Erythroblast (primary cell): ENCODE data around the gene UAP1L1.

Experiments used
- DNase-seq, 2 experiments: peaks; one replicate each; lab custom pipeline; 2025; lab: John Stamatoyannopoulos, UW
- GATA1 ChIP-seq: IDR thresholded peaks from 2 replicates; pipeline ENCODE4 v1.6.1; 2011; ENCODE audit warnings: low read depth, mild to moderate bottlenecking, control low read depth, low read length, moderate library complexity
- POLR2A ChIP-seq: IDR thresholded peaks from 2 replicates; pipeline ENCODE4 v1.6.1; 2011; ENCODE audit warnings: mild to moderate bottlenecking, low read length

Gene UAP1L1

GRCh38 chr9:137070201-137070905, 7.0 kb upstream of the UAP1L1 start, which contains the start of gene SAPCD2:
TSS of gene SAPCD2 (minus strand) at chr9:137070557. CDS start at chr9:137070460, 97 bp downstream.
- peak; percentile 92 for DNase-seq
- TF ChIP-seq GATA1 (no peak), POLR2A (peak; percentile 52)

GRCh38 chr9:137070906-137071275, 6.4 kb upstream of the UAP1L1 start:
- no peak for DNase-seq
- peak; percentile 2 for TF ChIP-seq POLR2A
- TF ChIP-seq GATA1, result no peak

- TF ChIP-seq POLR2A, result no peak
- no peak for TF ChIP-seq GATA1
- no peak for DNase-seq
These were observed 6.0 kb upstream of the UAP1L1 start for GRCh38 chr9:137071282-137071681.

- TF ChIP-seq GATA1 (no peak), POLR2A (no peak)
- DNase-seq, result no peak
These were observed 3.3 kb upstream of the UAP1L1 start for GRCh38 chr9:137073992-137074399.

- TF ChIP-seq GATA1 (no peak), POLR2A (no peak)
- DNase-seq, result no peak
These were observed 2.6 kb upstream of the UAP1L1 start for GRCh38 chr9:137074657-137075274.

GRCh38 chr9:137075275-137075775, 2.0 kb upstream of the UAP1L1 start:
- no peak for TF ChIP-seq GATA1
- TF ChIP-seq POLR2A, result no peak
- DNase-seq, result no peak

GRCh38 chr9:137076636-137077009, 694 bp upstream of the UAP1L1 start:
- TF ChIP-seq POLR2A (no peak), GATA1 (no peak)

GRCh38 chr9:137077758-137078693, 709 bp downstream of the UAP1L1 start:
- no peak for DNase-seq

More at GRCh38 chr9:137076636-137077009, 694 bp upstream of the UAP1L1 start:
- no peak for DNase-seq

GRCh38 chr9:137078701-137079400, 1.5 kb downstream of the UAP1L1 start:
- TF ChIP-seq GATA1 (no peak), POLR2A (no peak)

More at GRCh38 chr9:137077758-137078693, 709 bp downstream of the UAP1L1 start:
- no peak for TF ChIP-seq GATA1
- no peak for TF ChIP-seq POLR2A

GRCh38 chr9:137079401-137079787, 2.1 kb downstream of the UAP1L1 start:
- TF ChIP-seq POLR2A (no peak), GATA1 (no peak)

More at GRCh38 chr9:137078701-137079400, 1.5 kb downstream of the UAP1L1 start:
- no peak for DNase-seq

GRCh38 chr9:137080260-137081122, 3.2 kb downstream of the UAP1L1 start:
- no peak for DNase-seq
- no peak for TF ChIP-seq GATA1

More at GRCh38 chr9:137079401-137079787, 2.1 kb downstream of the UAP1L1 start:
- no peak for DNase-seq

GRCh38 chr9:137082222-137082924, 5.1 kb downstream of the UAP1L1 start:
- no peak for TF ChIP-seq GATA1
- TF ChIP-seq POLR2A, result no peak
- no peak for DNase-seq
